Stimulated activated CD4-positive, alpha-beta T cell treated with anti-CD3 and anti-CD28 coated beads, Interleukin-1b, Interleukin-23, amount 100 ng/mL, for 48 hours (primary cell): ENCODE results near the gene AURKAIP1.

Experiments
- DNase-seq: peaks from one replicate; pipeline ENCODE4 v3.0.0-alpha.2; 2020

The AURKAIP1 gene

DNA sequence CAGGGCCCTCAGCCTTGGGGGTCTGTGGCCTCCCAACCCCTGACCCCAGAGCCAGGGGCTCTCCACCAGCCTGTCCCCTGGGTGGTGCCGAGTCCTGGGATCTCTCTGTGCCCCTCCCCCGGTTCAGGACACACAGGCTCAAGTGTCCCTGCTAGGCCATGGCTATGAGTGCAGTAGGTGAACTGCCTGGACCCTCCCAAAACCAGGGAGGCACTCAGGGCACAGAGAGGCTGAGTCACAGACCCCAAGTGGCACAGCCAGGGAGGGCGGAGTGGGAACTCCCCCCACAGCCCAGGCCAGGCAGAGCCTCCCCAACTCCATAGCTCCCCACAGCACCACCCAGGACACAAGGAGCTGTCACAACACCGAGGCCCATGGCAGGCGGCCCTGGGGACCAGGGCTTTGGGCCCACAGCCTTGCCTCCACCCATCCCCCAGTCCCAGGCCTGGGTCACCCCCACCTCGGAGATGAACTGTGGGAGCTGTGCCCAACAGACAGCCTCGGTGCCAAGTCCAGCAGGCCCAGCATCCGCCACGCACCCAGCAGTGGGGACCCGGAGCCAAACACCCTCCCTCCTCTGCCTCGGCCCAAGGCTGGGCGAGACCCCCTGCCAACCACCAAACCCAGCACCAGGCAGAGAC is 29.0 kb downstream of the AURKAIP1 start:
- no peak for DNase-seq

DNA sequence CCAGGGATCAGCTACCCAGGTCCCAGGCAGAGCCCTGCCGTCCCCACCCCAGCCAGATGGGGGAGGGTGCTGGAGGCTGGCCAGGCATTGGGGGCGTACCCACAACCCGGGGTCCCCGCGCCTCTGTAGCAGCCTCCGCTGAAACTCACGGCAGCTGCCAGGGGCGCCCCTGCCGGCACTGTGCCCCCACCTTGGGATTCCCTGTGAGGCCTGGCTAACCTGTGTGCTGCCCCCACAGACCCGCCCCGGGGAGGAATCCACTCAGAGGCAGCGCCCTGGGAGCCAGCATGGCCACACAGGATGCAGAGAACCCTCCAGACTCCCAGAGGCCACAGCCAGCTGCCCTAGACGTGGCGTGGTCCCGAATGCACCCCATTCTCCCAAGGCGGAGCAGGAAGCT is 29.6 kb downstream of the AURKAIP1 start:
- no peak for DNase-seq

GRCh38 chr1:1344655-1345361 is 30.2 kb downstream of the AURKAIP1 start:
- DNase-seq, result peak; percentile 79

DNA sequence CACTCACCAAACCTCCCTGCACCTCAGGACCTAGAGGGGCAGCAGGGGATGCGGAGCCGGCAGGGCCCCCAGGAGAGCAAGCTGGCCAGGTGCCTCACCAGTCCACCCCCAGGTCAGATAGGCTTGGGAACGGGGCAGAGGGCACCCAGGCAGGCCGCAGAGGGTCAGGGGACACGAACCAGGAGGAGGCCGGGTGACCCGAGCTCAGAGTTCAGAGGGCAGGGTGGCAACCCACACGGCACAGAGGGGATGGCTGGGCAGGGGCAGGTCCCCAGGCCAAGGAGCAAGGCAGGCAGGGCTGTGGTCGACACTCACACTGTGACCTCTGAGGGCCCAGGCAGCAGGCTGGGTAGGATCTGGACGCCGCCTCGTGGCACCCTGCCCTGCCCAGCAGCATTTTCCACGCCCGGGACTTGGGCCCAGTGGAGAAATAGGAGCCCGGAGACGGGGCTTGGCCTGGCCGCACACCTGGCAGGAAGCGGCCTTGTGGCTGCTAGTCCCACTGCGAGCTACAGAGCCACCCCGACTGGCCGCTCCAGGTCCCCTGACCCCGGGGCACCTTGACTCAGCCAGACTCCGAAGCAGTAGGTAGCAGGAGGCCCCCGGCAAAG is 31.1 kb downstream of the AURKAIP1 start:
- no peak for DNase-seq

DNA sequence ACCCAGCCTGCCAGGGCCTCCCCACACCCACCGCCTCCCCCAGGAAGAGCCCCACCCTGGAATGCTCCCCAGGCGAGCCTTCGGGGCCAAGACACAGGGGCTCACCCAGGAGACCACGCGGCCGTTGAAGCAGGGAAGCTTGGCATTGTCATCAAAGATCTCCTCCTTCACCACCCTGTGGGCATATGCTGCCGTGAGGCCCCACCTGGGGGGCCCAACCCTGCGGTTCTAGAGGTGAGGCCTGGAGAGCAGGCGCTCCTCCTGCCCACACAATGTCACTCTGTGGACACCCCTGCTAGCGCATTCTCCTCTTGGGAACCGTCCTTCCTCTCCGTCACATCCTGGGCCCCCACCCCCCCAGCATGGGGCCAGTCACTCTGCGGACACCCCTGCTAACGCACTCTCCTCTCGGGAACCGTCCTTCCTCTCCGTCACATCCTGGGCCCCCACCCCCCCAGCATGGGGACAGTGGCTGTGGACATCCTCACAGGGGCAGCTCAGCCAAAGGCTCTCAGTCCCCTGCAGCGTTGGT is 32.4 kb downstream of the AURKAIP1 start:
- no peak for DNase-seq

- DNase-seq, result no peak
Observed at GRCh38 chr1:1342061-1342562, 32.9 kb downstream of the AURKAIP1 start.

GRCh38 chr1:1341549-1342021 is 33.4 kb downstream of the AURKAIP1 start:
- DNase-seq, result no peak

DNA sequence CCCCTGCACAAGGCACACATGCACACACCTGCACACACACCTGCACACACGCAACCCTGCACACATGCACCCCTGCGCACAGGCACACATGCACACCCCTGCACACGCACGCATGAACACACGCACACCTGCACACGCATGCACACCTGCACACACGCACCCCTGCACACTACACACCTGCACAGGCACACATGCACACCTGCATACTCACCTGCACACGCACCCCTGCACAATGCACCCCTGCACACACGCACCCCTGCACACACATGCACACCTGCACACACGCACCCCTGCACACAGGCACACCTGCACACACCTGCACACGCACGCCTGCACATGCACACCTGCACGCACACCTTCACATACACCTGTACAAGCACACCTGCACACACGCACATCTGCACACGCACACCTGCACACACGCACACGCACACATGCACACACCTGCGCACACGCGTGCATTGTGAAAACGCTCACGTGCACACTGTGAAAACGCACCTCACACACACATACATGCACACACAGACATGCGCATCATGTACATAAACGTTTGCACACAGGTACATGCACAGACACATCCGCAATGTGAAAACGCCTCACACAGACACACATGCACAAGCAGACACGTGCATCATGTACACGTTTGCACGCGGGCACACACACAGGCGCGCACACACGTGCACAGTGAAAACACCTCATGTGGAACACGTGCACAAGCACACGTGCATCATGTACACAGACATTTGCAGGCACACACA is 34.0 kb downstream of the AURKAIP1 start:
- no peak for DNase-seq

- DNase-seq, result no peak
Observed at GRCh38 chr1:1340185-1340584, 34.8 kb downstream of the AURKAIP1 start.

DNA sequence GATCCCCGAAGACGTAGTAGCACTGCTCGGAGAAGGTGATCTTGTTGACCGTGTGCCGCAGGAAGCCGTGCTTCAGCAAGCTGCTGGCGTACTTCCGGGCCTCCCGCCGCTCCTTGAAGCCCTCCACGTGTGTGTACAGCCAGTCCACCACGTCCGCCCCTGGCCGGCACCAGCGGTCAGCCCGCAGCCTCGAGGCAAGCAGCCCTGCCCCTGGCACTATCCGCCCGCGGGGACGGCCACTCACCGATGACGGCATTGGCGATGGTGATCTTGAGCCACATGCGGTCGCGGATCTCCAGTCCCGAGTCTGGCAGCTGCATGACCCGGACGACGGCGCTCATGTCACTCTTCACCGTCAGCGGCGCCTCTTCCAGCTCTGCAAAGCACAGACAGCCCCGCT is 36.7 kb downstream of the AURKAIP1 start:
- no peak for DNase-seq

- DNase-seq, result peak; percentile 36
Observed at GRCh38 chr1:1337793-1338147, 37.2 kb downstream of the AURKAIP1 start.

DNA sequence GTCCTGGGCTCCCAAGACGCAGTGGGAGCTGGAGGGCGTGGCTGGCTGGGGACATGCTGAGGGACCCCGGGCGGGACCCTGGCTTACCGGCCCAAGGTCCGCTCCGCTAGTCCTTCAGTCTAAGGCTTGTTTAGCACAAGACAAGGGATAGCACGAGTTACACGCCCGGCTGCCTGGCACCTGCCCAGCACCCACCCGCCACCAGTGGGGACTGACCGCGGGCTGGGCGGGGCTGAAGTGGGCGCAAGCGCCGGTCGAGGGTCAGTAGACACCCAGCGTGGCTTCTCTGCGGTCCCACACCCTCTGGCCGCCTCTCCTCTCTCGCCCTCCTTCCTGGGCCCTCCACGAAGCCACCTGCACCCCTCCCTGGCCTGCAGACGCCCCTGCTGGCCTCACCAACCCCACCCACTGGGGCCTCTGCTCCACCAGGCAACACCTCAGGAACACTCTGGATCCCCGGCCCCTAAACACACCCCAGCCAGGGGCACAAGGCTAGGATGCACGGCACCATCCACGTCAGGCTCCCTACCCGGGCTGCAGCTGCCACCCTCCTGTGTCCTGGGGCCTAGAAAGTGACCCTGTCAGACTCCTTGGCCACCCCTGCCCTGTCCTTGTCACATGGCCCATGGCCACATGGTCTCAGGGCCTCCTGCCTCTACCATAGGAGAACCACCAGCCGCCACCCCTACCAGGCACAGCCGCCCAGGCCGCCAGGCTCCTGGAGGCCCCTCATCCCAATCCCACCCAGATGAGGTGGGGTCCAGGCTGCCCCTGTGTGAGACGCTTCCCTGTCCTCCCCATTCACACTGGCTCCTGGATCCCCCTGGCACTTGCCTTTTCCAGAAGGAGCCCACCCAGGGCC is 37.8 kb downstream of the AURKAIP1 start:
- no peak for DNase-seq

- no peak for DNase-seq
Observed at GRCh38 chr1:1336446-1336845, 38.6 kb downstream of the AURKAIP1 start.

- no peak for DNase-seq
Observed at GRCh38 chr1:1335792-1336248, 39.2 kb downstream of the AURKAIP1 start.

DNA sequence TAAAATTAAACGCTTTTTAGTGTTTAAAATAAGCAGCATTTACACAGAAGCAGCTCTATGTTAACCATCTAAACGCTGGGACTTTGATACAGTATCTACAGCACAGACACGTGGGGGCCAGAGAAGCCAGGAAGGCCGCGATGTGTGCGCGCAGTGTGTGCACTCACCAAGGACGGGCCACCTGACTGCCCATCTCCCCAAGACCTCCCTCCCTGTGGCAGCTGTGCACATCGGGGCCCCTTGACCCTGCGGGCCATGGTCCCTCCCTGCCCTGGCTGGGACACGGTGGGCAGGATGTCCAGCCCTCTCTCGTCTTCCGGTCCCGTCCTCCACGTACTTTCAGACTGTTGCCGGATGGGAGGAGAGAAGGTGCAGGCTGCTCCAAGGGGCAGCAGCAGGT is 39.7 kb downstream of the AURKAIP1 start:
- DNase-seq, result no peak

DNA sequence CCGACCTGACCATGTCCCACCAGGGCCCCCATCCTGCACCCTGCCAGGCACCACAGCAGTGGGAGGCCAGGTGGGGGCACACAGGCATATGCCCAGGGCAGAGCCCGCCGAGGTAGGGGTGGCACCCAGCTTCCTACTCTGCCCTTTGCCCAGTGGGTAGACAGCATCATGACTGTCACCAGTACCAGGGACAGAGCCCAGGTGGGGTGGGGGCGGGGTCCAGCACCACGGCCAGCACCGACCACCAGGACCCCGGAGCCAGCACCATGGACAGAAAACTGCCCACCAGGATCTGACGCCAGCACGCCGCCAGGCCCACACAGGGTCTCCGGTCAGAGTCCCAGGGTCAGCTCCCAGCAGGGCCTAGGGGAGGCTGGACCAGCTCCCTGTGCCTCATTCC is 40.2 kb downstream of the AURKAIP1 start:
- DNase-seq, result no peak

DNA sequence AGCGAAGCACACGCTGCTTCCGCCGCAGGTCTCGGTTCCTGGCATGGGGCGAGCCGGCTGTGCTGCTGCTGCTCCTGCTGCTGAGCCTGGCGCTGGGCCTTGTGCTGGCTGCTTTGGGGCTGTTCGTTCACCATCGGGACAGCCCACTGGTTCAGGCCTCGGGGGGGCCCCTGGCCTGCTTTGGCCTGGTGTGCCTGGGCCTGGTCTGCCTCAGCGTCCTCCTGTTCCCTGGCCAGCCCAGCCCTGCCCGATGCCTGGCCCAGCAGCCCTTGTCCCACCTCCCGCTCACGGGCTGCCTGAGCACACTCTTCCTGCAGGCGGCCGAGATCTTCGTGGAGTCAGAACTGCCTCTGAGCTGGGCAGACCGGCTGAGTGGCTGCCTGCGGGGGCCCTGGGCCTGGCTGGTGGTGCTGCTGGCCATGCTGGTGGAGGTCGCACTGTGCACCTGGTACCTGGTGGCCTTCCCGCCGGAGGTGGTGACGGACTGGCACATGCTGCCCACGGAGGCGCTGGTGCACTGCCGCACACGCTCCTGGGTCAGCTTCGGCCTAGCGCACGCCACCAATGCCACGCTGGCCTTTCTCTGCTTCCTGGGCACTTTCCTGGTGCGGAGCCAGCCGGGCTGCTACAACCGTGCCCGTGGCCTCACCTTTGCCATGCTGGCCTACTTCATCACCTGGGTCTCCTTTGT is 41.3 kb downstream of the AURKAIP1 start:
- DNase-seq, result no peak

- no peak for DNase-seq
Observed at GRCh38 chr1:1332774-1333480, 42.1 kb downstream of the AURKAIP1 start.

- DNase-seq, result no peak
Observed at GRCh38 chr1:1332031-1332755, 42.8 kb downstream of the AURKAIP1 start.
